Mesenteric fat pad (tissue), 1 donor: ENCODE results near the gene PLK1. TPM values are rescaled to one million over a fixed set of nuclear protein-coding genes. Genes with fewer than 3 reads are reported as not detected.

ENCODE experiments used
- DNase-seq: peaks from one replicate; pipeline ENCODE4 v3.0.0-alpha.2; 2020; ENCODE audit warnings: low spot score
- total RNA-seq: library from RNA; stranded (reverse); fragmentation: NEBNext Ultra II Directional; extraction: Animal tissue kit (Norgen Biotek cat#: 25700); gene quantifications from one replicate; pipeline ENCODE4 v1.2.1, GENCODE V29; 2021
- donor health status: DM: yes; HTN: yes; CAD: no.

PLK1 gene
- total RNA-seq, 1 donor from 2014 or later: 1.2 TPM

GRCh38 chr16:23679274-23679985 lies 741 bp downstream of the PLK1 start:
- no peak for DNase-seq

GRCh38 chr16:23679986-23680336 lies 1.3 kb downstream of the PLK1 start:
- no peak for DNase-seq

- no peak for DNase-seq
Measured at GRCh38 chr16:23682181-23682580, 3.5 kb downstream of the PLK1 start.

GRCh38 chr16:23683487-23683886 lies 4.8 kb downstream of the PLK1 start:
- DNase-seq: no peak

DNA sequence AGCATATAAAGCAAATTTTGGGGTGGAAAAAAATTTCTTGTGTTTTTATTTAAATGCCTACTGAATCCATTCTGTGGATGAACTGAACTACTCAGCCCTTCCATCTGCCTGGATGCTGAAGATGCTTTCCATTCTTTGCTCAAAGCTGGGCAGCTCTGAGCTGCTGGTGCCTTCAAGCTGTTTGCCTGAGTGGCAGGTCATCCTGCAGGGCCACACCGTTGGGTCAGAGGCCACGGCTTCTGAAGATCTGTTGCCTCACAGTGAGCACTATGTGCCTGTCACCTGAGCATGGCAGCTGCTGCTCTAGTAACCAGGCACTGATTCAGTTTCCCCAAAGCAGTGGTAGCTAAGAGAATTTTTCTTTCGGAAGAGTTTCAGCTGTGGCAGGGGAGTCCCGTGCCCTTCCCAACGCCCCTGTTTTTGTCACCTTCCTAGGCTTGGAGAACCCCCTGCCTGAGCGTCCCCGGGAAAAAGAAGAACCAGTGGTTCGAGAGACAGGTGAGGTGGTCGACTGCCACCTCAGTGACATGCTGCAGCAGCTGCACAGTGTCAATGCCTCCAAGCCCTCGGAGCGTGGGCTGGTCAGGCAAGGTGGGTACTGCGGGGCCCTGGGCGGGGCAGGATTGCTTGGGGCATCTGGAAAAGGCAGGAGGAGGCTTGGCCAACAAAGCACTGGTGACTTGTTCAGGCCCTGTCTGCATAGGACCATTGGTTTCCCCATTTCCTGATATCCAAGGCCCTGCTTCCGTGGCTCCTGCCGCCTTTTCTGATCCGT lies 8.5 kb downstream of the PLK1 start:
- DNase-seq: no peak

DNA sequence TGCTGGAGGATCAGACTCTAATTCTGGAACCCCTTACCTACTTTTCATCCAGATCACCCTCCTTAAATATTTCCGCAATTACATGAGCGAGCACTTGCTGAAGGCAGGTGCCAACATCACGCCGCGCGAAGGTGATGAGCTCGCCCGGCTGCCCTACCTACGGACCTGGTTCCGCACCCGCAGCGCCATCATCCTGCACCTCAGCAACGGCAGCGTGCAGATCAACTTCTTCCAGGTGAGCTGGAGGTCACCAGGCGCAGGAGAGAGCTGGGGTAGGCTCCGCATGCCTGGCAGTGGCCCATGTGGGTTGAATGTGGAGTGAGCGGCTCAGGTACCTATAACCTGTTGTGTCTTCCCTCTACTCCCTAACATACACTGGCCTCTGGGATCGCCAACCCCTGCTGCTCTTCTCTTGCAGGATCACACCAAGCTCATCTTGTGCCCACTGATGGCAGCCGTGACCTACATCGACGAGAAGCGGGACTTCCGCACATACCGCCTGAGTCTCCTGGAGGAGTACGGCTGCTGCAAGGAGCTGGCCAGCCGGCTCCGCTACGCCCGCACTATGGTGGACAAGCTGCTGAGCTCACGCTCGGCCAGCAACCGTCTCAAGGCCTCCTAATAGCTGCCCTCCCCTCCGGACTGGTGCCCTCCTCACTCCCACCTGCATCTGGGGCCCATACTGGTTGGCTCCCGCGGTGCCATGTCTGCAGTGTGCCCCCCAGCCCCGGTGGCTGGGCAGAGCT lies 10.9 kb downstream of the PLK1 start:
- DNase-seq: no peak

DNA sequence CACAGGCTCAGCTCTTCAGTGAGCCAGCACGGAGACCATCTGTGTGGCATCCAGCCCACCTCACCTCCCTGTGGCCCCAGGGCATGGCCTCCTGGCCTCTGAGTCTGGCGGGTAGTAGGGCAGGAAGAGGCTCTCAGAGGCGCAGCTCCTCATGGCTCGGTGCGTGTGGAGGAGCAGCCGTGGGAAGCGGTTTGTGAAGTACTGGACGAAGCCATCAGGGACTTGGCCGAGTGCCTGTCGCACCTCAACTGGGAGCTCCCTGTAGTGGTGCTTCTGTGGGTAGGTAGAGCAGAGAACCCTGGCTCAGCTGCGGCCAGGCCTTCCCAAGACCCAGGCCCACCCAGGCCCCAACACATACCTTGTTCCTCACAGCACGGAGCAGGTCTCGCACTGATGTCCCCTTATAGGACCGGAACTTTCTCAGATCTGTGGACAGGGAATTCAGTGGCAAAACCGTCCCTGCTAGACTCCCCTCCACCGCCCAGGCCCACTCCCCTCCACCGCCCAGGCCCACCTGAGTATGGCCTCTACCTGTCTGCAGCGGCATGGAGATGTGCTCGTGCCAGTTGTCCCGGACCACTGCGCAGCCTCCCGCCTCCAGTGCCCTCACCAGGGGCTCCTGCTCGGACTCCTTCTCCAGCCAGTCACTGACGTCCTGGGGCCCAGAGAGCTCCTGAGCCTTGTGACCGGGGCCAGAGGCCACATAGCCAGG lies 12.2 kb downstream of the PLK1 start:
- DNase-seq: no peak

- DNase-seq: no peak
Measured at GRCh38 chr16:23691483-23692189, 12.9 kb downstream of the PLK1 start.

- DNase-seq: no peak
Measured at GRCh38 chr16:23692190-23692837, 13.6 kb downstream of the PLK1 start.

DNA sequence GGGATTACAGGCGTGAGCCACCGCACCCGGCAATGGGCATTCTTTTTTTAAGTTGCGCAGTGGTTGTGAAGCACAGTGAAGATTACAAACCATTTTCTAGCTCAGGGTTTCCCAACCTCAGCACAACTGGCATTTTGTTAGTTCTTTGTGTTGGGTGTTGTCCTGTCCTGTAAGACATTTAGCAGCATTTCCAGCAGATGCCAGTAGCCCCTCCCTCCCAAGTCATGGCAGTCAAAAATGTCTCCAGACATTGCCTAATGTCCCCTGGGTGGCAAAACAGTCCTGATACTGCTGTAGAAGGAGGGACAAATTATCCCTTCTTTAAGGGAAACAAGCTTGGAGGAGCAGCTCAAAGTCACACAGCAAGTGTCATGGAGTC lies 15.6 kb downstream of the PLK1 start:
- DNase-seq: no peak

- no peak for DNase-seq
Measured at GRCh38 chr16:23694644-23695373, 16.1 kb downstream of the PLK1 start.

GRCh38 chr16:23695756-23696155 lies 17.1 kb downstream of the PLK1 start:
- DNase-seq: no peak

GRCh38 chr16:23699100-23699499 lies 20.4 kb downstream of the PLK1 start:
- no peak for DNase-seq

DNA sequence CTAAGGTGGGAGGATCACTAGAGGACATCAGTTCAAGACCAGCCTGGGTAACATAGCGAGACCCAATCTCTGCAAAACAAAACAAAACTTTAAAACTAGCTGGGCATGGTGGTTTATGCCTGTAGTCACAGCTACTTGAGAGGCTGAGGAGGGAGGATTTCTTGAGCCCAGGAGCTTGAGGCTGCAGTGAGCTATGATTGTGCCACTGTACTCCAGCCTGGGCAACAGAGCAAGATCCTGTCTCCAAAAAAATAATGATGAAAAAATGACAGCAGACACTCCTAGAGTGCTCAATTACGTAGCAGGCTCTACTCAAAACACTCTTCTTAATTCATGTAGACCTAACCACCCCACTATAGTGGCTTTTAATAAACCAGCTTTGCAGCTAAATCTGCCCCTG lies 21.4 kb downstream of the PLK1 start:
- DNase-seq: no peak

GRCh38 chr16:23700509-23700908 lies 21.8 kb downstream of the PLK1 start:
- no peak for DNase-seq

DNA sequence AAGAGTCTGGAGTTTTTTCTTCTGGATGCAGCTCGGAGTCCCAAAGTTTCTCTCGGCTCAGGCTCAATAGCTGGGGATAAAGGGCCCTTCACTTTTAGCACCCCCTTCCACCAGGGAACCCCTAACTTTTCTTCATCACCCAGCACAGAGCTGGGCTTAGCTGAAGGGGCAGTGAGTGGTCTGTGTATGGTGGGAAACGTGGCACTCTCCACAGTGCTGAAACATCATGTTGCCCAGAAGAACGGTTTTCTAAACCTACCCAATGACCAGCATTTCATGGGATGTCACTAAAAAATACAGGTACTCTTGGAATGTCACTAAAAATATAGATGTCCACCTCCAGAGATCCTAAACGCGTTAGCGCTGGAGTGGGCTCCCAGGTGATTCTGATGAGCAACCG lies 22.4 kb downstream of the PLK1 start:
- DNase-seq: no peak

- DNase-seq: no peak
Measured at GRCh38 chr16:23702951-23703350, 24.3 kb downstream of the PLK1 start.

GRCh38 chr16:23704772-23705516 lies 26.3 kb downstream of the PLK1 start:
- no peak for DNase-seq

GRCh38 chr16:23705517-23705902 lies 26.8 kb downstream of the PLK1 start:
- DNase-seq: no peak
